GM19023 (cell line): ENCODE results near the gene RHBDD3.

Experiments
- ATAC-seq: cut with Tn5 transposase; IDR thresholded peaks from one replicate; pipeline ENCODE4 v1.9.1; 2021; ENCODE audit warnings: mild to moderate bottlenecking, moderate library complexity; ENCODE audit not compliant: unreplicated experiment

The RHBDD3 gene

GRCh38 chr22:29270475-29271271 lies 2.9 kb upstream of the RHBDD3 start:
- no peak for ATAC-seq

- ATAC-seq: no peak
Observed at GRCh38 chr22:29269731-29270474, 2.1 kb upstream of the RHBDD3 start.

GRCh38 chr22:29269230-29269604 lies 1.4 kb upstream of the RHBDD3 start:
- no peak for ATAC-seq

GRCh38 chr22:29268511-29269229 lies 889 bp upstream of the RHBDD3 start:
- ATAC-seq: peak; percentile 28

- no peak for ATAC-seq
Observed at GRCh38 chr22:29267462-29267857, 321 bp downstream of the RHBDD3 start.

- ATAC-seq: no peak
Observed at GRCh38 chr22:29266564-29267461, 968 bp downstream of the RHBDD3 start.

GRCh38 chr22:29265929-29266328 lies 1.9 kb downstream of the RHBDD3 start:
- no peak for ATAC-seq

GRCh38 chr22:29265305-29265704 lies 2.5 kb downstream of the RHBDD3 start:
- ATAC-seq: no peak

- no peak for ATAC-seq
Observed at GRCh38 chr22:29263791-29264276, 3.9 kb downstream of the RHBDD3 start.

- ATAC-seq: no peak
Observed at GRCh38 chr22:29260601-29261315, 7.0 kb downstream of the RHBDD3 start.

- ATAC-seq: no peak
Observed at GRCh38 chr22:29260031-29260560, 7.7 kb downstream of the RHBDD3 start.

GRCh38 chr22:29259253-29259899 lies 8.4 kb downstream of the RHBDD3 start:
- no peak for ATAC-seq

- ATAC-seq: no peak
Observed at GRCh38 chr22:29258407-29259252, 9.2 kb downstream of the RHBDD3 start.

- ATAC-seq: no peak
Observed at GRCh38 chr22:29257751-29258181, 10.0 kb downstream of the RHBDD3 start.

- ATAC-seq: no peak
Observed at GRCh38 chr22:29256606-29257325, 11.0 kb downstream of the RHBDD3 start.

GRCh38 chr22:29255064-29255621 lies 12.6 kb downstream of the RHBDD3 start:
- no peak for ATAC-seq

- ATAC-seq: no peak
Observed at GRCh38 chr22:29254286-29254660, 13.5 kb downstream of the RHBDD3 start.
